DND-41 (cell line): ENCODE data around the gene KCNC3.
"Not testable (repeated sequence)": the region's sequence is repeated elsewhere in the genome, so short reads cannot be mapped to it uniquely, and the experiment has no call there.

Experiments used
- EZH2 ChIP-seq: IDR thresholded peaks from 3 replicates; pipeline ENCODE4 v1.6.1; 2012; ENCODE audit warnings: borderline replicate concordance, low read depth, mild to moderate bottlenecking, moderate library complexity, low read length, inconsistent platforms; ENCODE audit not compliant: severe bottlenecking
- TF ChIP-seq, protein P1 (sequence below): IDR thresholded peaks from 2 replicates; pipeline ENCODE4 v1.5.1; 2012; ENCODE audit warnings: borderline replicate concordance, low read length, moderate library complexity, mild to moderate bottlenecking; ENCODE audit not compliant: poor library complexity, severe bottlenecking; ENCODE audit errors: extremely low read depth

DNA sequence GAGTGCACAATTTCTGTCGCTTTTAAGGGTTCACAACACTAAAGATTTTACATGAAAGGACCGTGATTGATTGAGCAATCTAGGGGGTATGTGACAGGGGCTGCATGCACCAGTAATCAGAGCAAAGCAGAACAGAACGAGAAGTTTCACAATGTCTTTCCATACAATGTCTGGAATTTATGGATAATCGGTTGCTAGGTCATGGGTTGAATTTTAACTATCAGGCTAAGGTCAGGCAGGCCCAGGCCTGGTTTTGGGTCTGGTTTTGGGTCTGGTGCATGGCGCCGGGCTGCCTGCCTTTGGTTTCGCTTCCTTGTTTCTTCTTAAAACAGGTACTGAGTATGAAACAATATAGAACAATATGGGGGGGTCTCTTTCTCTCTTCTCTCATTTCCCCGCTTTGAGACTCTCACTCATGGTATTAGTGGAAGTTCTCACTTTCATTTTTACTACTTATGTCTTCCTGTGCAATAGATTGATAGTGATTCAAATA, 18.0 kb upstream of the KCNC3 start:
- TF ChIP-seq, protein P1, sequence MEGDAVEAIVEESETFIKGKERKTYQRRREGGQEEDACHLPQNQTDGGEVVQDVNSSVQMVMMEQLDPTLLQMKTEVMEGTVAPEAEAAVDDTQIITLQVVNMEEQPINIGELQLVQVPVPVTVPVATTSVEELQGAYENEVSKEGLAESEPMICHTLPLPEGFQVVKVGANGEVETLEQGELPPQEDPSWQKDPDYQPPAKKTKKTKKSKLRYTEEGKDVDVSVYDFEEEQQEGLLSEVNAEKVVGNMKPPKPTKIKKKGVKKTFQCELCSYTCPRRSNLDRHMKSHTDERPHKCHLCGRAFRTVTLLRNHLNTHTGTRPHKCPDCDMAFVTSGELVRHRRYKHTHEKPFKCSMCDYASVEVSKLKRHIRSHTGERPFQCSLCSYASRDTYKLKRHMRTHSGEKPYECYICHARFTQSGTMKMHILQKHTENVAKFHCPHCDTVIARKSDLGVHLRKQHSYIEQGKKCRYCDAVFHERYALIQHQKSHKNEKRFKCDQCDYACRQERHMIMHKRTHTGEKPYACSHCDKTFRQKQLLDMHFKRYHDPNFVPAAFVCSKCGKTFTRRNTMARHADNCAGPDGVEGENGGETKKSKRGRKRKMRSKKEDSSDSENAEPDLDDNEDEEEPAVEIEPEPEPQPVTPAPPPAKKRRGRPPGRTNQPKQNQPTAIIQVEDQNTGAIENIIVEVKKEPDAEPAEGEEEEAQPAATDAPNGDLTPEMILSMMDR, result not testable (repeated sequence)
- not testable (repeated sequence) for TF ChIP-seq EZH2
